Smooth muscle cell (in vitro differentiated cells): ENCODE measurements around the gene CACNA1E. TPM values are rescaled to one million over a fixed set of nuclear protein-coding genes. Genes with fewer than 3 reads are reported as not detected.
A peak's percentile ranks its signal among the peaks of the same experiment; 100 is the strongest.

Source experiments
- DNase-seq: peaks from one replicate; lab custom pipeline; 2025; ENCODE audit not compliant: unreplicated experiment; lab: John Stamatoyannopoulos, UW
- H2AFZ ChIP-seq: fragments of 200-600 bp; sonication (generic); 2 replicates; pipeline ENCODE4 v1.6.0; 2016; ENCODE audit warnings: antibody characterized with exemption, low read depth, mild to moderate bottlenecking
- H3F3A ChIP-seq: fragments of 200-600 bp; sonication (generic); 2 replicates; pipeline ENCODE4 v1.6.0; 2017; ENCODE audit warnings: antibody characterized with exemption, low read depth
- H3K27ac ChIP-seq: fragments of 200-600 bp; sonication (generic); 2 replicates; pipeline ENCODE4 v1.5.1; 2016; ENCODE audit warnings: low read depth, mild to moderate bottlenecking
- H3K27me3 ChIP-seq: fragments of 200-600 bp; sonication (generic); 2 replicates; pipeline ENCODE4 v1.6.1; 2016; ENCODE audit warnings: low read depth, mild to moderate bottlenecking
- H3K36me3 ChIP-seq: fragments of 200-600 bp; sonication (generic); 2 replicates; pipeline ENCODE4 v1.5.1; 2016; ENCODE audit warnings: low read depth
- H3K4me1 ChIP-seq: fragments of 200-600 bp; sonication (generic); 2 replicates; pipeline ENCODE4 v1.5.1; 2016; ENCODE audit warnings: low read depth
- H3K4me2 ChIP-seq: fragments of 200-600 bp; sonication (generic); 2 replicates; pipeline ENCODE4 v1.6.0; 2016; ENCODE audit warnings: mild to moderate bottlenecking
- H3K4me3 ChIP-seq: fragments of 200-600 bp; sonication (generic); 2 replicates; pipeline ENCODE4 v1.5.1; 2016; ENCODE audit warnings: mild to moderate bottlenecking
- H3K79me2 ChIP-seq: fragments of 200-600 bp; sonication (generic); 2 replicates; pipeline ENCODE4 v1.6.0; 2016; ENCODE audit warnings: low read depth, mild to moderate bottlenecking
- H3K9ac ChIP-seq: fragments of 200-600 bp; sonication (generic); 2 replicates; pipeline ENCODE4 v1.6.0; 2016; ENCODE audit warnings: low read depth
- H3K9me3 ChIP-seq: fragments of 200-600 bp; sonication (generic); replicated peaks from 2 replicates; pipeline ENCODE4 v1.5.1; 2016; ENCODE audit warnings: low read depth
- H4K20me1 ChIP-seq: fragments of 200-600 bp; sonication (generic); 2 replicates; pipeline ENCODE4 v1.6.0; 2016; ENCODE audit warnings: low read depth
- CTCF ChIP-seq: fragments of 200-600 bp; sonication (generic); IDR thresholded peaks from 2 replicates; pipeline ENCODE4 v1.5.1; 2017; ENCODE audit warnings: borderline replicate concordance, mild to moderate bottlenecking, antibody characterized with exemption; ENCODE audit not compliant: insufficient read depth, poor library complexity, severe bottlenecking
- WGBS: methylation state at CpG from one replicate; pipeline ENCODE4 v1.1.7; 2016; ENCODE audit warnings: low lambda C conversion rate; 5-methylcytosine and 5-hydroxymethylcytosine counted together
- polyA plus RNA-seq: library from polyadenylated mRNA; unstranded; fragments of >200 nt; fragmentation: Nextera tagmentation; extraction: Ambion mirVana; gene quantifications from 2 replicates; pipeline ENCODE4 v1.2.1, GENCODE V29; 2016
- total RNA-seq: library from RNA; depleted of rRNA; stranded (reverse); fragments of >200 nt; gene quantifications from 2 replicates; pipeline ENCODE4 v1.2.3, GENCODE V29; 2014

Gene CACNA1E
- total and polyA plus RNA-seq, 2 experiments from 2014 or later: not detected

GRCh38 chr1:181777812-181778211 is 294.5 kb downstream of the CACNA1E start:
- Histone ChIP-seq H3K4me3 (no peak overlapping the region), H3K4me2 (peak overlapping the region; percentile 78), H3K4me1 (peaks cover 16% of the 10 kb centered on the region), H3K27ac (peak overlapping the region; percentile 77), H3F3A (no peaks in the 10 kb centered on the region), H3K79me2 (no peaks in the 10 kb centered on the region), H3K36me3 (no peaks in the 10 kb centered on the region), H4K20me1 (no peaks in the 10 kb centered on the region), H3K27me3 (no peaks in the 10 kb centered on the region), H3K9ac (no peak overlapping the region), H3K9me3 (no peaks in the 10 kb centered on the region), H2AFZ (peak overlapping the region; percentile 16)
- TF ChIP-seq CTCF: no peak
- 5% methylated on average over 1 of the region's 1 CpG for WGBS
- no peak for DNase-seq

GRCh38 chr1:181778640-181779260 is 295.4 kb downstream of the CACNA1E start:
- WGBS: 27% methylated on average over 4 of the region's 4 CpGs
- peak overlapping the region; percentile 16 for H2AFZ ChIP-seq
- peak overlapping the region; percentile 78 for H3K4me2 ChIP-seq

GRCh38 chr1:181779343-181779742 is 296.0 kb downstream of the CACNA1E start:
- H3K9ac ChIP-seq: no peak overlapping the region
- peaks cover 16% of the 10 kb centered on the region for H3K4me1 ChIP-seq
- no peak for TF ChIP-seq CTCF
- no peaks in the 10 kb centered on the region for H3K36me3 ChIP-seq
- H3F3A ChIP-seq: no peaks in the 10 kb centered on the region
- DNase-seq: no peak
- H3K27me3 ChIP-seq: no peaks in the 10 kb centered on the region
- H2AFZ ChIP-seq: no peak overlapping the region
- WGBS: 83% methylated on average over 6 of the region's 6 CpGs
- no peak overlapping the region for H3K27ac ChIP-seq
- H3K4me2 ChIP-seq: no peak overlapping the region
- H3K79me2 ChIP-seq: no peaks in the 10 kb centered on the region
- H3K4me3 ChIP-seq: no peak overlapping the region
- no peaks in the 10 kb centered on the region for H3K9me3 ChIP-seq
- no peaks in the 10 kb centered on the region for H4K20me1 ChIP-seq

More at GRCh38 chr1:181778640-181779260, 295.4 kb downstream of the CACNA1E start:
- Histone ChIP-seq H3K27ac (peak overlapping the region; percentile 77), H3K36me3 (no peaks in the 10 kb centered on the region), H3K9me3 (no peaks in the 10 kb centered on the region), H3K4me1 (peaks cover 16% of the 10 kb centered on the region), H3F3A (no peaks in the 10 kb centered on the region), H3K79me2 (no peaks in the 10 kb centered on the region), H4K20me1 (no peaks in the 10 kb centered on the region), H3K27me3 (no peaks in the 10 kb centered on the region), H3K9ac (peak overlapping the region; percentile 12), H3K4me3 (no peak overlapping the region)
- no peak for DNase-seq
- TF ChIP-seq CTCF: no peak

- Histone ChIP-seq H3K27me3 (no peaks in the 10 kb centered on the region), H3K4me2 (no peak overlapping the region), H3K9ac (no peak overlapping the region), H4K20me1 (no peaks in the 10 kb centered on the region), H2AFZ (no peak overlapping the region), H3K9me3 (no peaks in the 10 kb centered on the region), H3K4me3 (no peak overlapping the region), H3K4me1 (peaks cover 9% of the 10 kb centered on the region), H3K36me3 (no peaks in the 10 kb centered on the region), H3K27ac (no peak overlapping the region), H3F3A (no peaks in the 10 kb centered on the region), H3K79me2 (no peaks in the 10 kb centered on the region)
- no peak for TF ChIP-seq CTCF
- DNase-seq: no peak
- 67% methylated on average over 2 of the region's 2 CpGs for whole genome bisulfite sequencing
Observed at GRCh38 chr1:181783208-181783607, 299.9 kb downstream of the CACNA1E start.
